IgD-negative memory B cell (primary cell): ENCODE measurements around the gene SVEP1. TPM values are rescaled to one million over a fixed set of nuclear protein-coding genes. Genes with fewer than 3 reads are reported as not detected.

Experiments used
- H3K27ac Mint-ChIP-seq, 3 donors: one replicate each; pipeline ENCODE4 v1.8.0; 2020 to 2022; ENCODE audit warnings: mild to moderate bottlenecking in 3 of 3, mixed read lengths in 3 of 3, moderate library complexity in 1 of 3
- H3K27me3 Mint-ChIP-seq: one replicate; pipeline ENCODE4 v1.8.0; 2021; ENCODE audit warnings: mixed read lengths
- H3K36me3 Mint-ChIP-seq: one replicate; pipeline ENCODE4 v1.8.0; 2020; ENCODE audit warnings: mild to moderate bottlenecking, mixed read lengths
- H3K4me1 Mint-ChIP-seq, 3 donors: one replicate each; pipeline ENCODE4 v1.8.0; 2020 to 2022; ENCODE audit warnings: mixed read lengths in 3 of 3, mild to moderate bottlenecking in 1 of 3
- H3K4me3 Mint-ChIP-seq, 4 donors: one replicate each; pipeline ENCODE4 v1.8.0; 2020 to 2022; ENCODE audit warnings: mild to moderate bottlenecking in 4 of 4, mixed read lengths in 4 of 4, moderate library complexity in 3 of 4
- H3K9me3 Mint-ChIP-seq, 3 donors: one replicate each; pipeline ENCODE4 v1.8.0; 2020 to 2021; ENCODE audit warnings: mixed read lengths in 3 of 3, mild to moderate bottlenecking in 1 of 3
- polyA plus RNA-seq: library from polyadenylated mRNA; unstranded; fragments of 300-500 nt; fragmentation: Illumina TruSeq; gene quantifications from one replicate; pipeline ENCODE4 v1.2.3, GENCODE V29; 2021

The SVEP1 gene
- polyA plus RNA-seq, 1 donor from 2014 or later: not detected

- Mint-ChIP-seq H3K4me3 (peak overlapping the region in 1 of 4 donors; percentile 9), H3K9me3 (peaks cover 5 to 10% (median 7%) of the 10 kb centered on the region in 3 donors), H3K27me3 (peaks cover 1% of the 10 kb centered on the region)
Measured at GRCh38 chr9:110592044-110592830, 12.7 kb upstream of the SVEP1 start.

GRCh38 chr9:110591526-110591925 is 12.0 kb upstream of the SVEP1 start:
- H3K4me3 Mint-ChIP-seq: peak overlapping the region in 1 of 4 donors; percentile 5
- peaks cover 6 to 9% (median 8%) of the 10 kb centered on the region in 3 donors for H3K9me3 Mint-ChIP-seq
- H3K27ac Mint-ChIP-seq: no peak overlapping the region
- peaks cover 3% of the 10 kb centered on the region for H3K36me3 Mint-ChIP-seq
- no peaks in the 10 kb centered on the region for H3K4me1 Mint-ChIP-seq
- H3K27me3 Mint-ChIP-seq: peaks cover 1% of the 10 kb centered on the region

More at GRCh38 chr9:110592044-110592830, 12.7 kb upstream of the SVEP1 start:
- Mint-ChIP-seq H3K4me1 (no peaks in the 10 kb centered on the region), H3K27ac (no peak overlapping the region), H3K36me3 (peaks cover 3% of the 10 kb centered on the region)

GRCh38 chr9:110590816-110591215 is 11.3 kb upstream of the SVEP1 start:
- no peak overlapping the region for H3K27ac Mint-ChIP-seq
- H3K4me1 Mint-ChIP-seq: no peaks in the 10 kb centered on the region
- peaks cover 3% of the 10 kb centered on the region for H3K36me3 Mint-ChIP-seq
- no peak overlapping the region for H3K4me3 Mint-ChIP-seq
- peaks cover 8 to 9% (median 8%) of the 10 kb centered on the region in 3 donors for H3K9me3 Mint-ChIP-seq
- H3K27me3 Mint-ChIP-seq: peaks cover 1% of the 10 kb centered on the region

DNA sequence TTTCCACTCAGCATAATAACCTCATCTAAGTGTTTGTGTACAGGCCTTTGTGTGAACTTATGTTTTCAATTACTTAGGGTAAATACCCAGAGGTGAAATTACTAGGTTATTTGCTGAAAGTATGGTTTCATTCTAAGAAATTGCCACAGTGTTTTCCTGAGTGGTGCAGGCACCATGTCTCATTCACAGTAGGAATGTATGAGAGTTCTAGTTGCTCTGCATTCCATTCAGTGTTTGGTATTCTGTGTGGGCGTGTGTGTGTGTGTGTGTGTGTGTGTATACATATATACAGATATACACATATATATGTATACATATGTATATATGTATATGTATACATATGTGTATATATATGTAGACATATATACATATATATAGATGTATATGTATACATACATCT is 8.8 kb upstream of the SVEP1 start:
- H3K27ac Mint-ChIP-seq: no peak overlapping the region
- H3K4me1 Mint-ChIP-seq: no peaks in the 10 kb centered on the region
- H3K36me3 Mint-ChIP-seq: peaks cover 3% of the 10 kb centered on the region
- no peak overlapping the region for H3K4me3 Mint-ChIP-seq
- no peaks in the 10 kb centered on the region for H3K27me3 Mint-ChIP-seq
- peaks cover 5 to 15% (median 8%) of the 10 kb centered on the region in 3 donors for H3K9me3 Mint-ChIP-seq

DNA sequence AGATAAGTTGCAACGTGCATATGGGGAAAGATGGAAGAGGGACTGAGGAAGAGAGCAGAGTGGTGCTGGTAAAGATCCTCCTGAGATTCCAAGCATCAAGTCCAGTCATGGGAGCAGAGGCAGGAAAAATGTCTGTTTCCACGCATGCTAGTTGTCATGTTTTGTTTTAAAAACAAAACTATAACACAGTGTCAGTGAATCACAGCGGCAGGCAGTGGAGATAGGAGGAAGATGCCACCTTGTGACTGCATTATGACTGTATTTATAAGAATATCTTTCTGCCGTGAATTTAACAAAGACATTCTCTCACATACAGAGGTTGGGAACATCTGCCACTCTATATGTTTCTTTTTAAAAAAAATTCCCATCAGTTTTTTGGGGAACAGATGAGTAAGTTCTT is 3.7 kb upstream of the SVEP1 start:
- peaks cover 26% of the 10 kb centered on the region for H3K27me3 Mint-ChIP-seq
- no peak overlapping the region for H3K4me3 Mint-ChIP-seq
- peaks cover 0 to 4% (median 1%) of the 10 kb centered on the region in 3 donors for H3K4me1 Mint-ChIP-seq
- H3K36me3 Mint-ChIP-seq: no peaks in the 10 kb centered on the region
- peaks cover 4 to 9% (median 7%) of the 10 kb centered on the region in 3 donors for H3K9me3 Mint-ChIP-seq
- H3K27ac Mint-ChIP-seq: no peak overlapping the region

DNA sequence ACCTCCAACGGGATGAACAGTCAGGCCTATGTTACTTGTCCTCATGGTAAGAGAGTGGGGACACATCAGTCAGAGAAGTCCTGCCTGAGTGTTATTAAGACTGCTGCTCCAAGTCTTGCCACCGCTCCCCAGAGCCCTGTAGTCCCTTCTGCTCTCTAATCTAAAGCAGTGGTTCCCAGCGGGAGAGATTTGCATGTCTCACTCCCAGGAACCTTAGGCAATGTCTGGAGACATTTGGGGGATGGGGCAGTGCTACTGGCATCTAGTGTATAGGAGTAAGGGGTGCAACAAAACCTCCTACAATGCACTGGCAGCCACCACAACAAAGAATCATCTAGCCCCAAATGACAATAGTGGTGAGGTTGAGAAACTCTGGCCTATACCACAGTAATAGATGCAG is 2.6 kb upstream of the SVEP1 start:
- Mint-ChIP-seq H3K4me1 (peaks cover 0 to 4% (median 1%) of the 10 kb centered on the region in 3 donors), H3K36me3 (no peaks in the 10 kb centered on the region), H3K9me3 (peaks cover 3 to 7% (median 6%) of the 10 kb centered on the region in 3 donors), H3K27me3 (peaks cover 27% of the 10 kb centered on the region), H3K4me3 (no peak overlapping the region), H3K27ac (no peak overlapping the region)

DNA sequence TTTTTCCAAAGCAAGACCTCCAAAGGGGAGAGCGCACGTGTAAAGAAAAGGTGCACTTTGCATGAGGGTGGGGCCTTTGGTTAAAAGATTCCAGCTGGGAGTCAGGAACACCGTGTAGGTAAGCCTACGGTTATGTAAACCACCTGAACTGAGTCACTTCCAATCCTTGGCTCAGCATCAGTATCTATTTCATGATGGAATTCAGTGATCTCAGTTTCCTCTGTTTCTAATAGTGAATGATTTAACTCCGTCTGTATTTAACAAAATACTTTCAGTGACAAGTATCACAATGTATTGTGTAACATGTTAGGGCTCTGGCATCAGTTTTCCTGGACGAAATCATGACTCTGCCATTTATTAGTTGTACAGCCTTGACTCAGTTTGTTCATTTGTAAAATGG is 1.3 kb upstream of the SVEP1 start:
- Mint-ChIP-seq H3K36me3 (no peaks in the 10 kb centered on the region), H3K27me3 (peaks cover 28% of the 10 kb centered on the region), H3K27ac (no peak overlapping the region), H3K4me1 (peaks cover 0 to 4% (median 1%) of the 10 kb centered on the region in 3 donors), H3K9me3 (peaks cover 2 to 6% (median 5%) of the 10 kb centered on the region in 3 donors), H3K4me3 (no peak overlapping the region)

- Mint-ChIP-seq H3K27ac (no peak overlapping the region), H3K36me3 (no peaks in the 10 kb centered on the region), H3K4me3 (peak overlapping the region in 1 of 4 donors; percentile 0), H3K4me1 (peaks cover 0 to 4% (median 1%) of the 10 kb centered on the region in 3 donors), H3K27me3 (peaks cover 28% of the 10 kb centered on the region), H3K9me3 (peaks cover 0 to 5% (median 2%) of the 10 kb centered on the region in 3 donors)
Measured at GRCh38 chr9:110579862-110580219, 300 bp upstream of the SVEP1 start.

GRCh38 chr9:110578575-110579033 is 937 bp downstream of the SVEP1 start:
- H3K36me3 Mint-ChIP-seq: no peaks in the 10 kb centered on the region
- peaks cover 0 to 5% (median 2%) of the 10 kb centered on the region in 3 donors for H3K9me3 Mint-ChIP-seq
- peak overlapping the region in 1 of 4 donors; percentile 57 for H3K4me3 Mint-ChIP-seq
- H3K4me1 Mint-ChIP-seq: peaks cover 0 to 4% (median 1%) of the 10 kb centered on the region in 3 donors
- H3K27me3 Mint-ChIP-seq: peaks cover 28% of the 10 kb centered on the region
- H3K27ac Mint-ChIP-seq: no peak overlapping the region

- Mint-ChIP-seq H3K4me1 (peaks cover 0 to 4% (median 1%) of the 10 kb centered on the region in 3 donors), H3K27ac (no peak overlapping the region), H3K4me3 (no peak overlapping the region), H3K9me3 (peaks cover 0 to 3% (median 2%) of the 10 kb centered on the region in 3 donors), H3K27me3 (peaks cover 25% of the 10 kb centered on the region), H3K36me3 (no peaks in the 10 kb centered on the region)
Measured at GRCh38 chr9:110575945-110576344, 3.6 kb downstream of the SVEP1 start.

DNA sequence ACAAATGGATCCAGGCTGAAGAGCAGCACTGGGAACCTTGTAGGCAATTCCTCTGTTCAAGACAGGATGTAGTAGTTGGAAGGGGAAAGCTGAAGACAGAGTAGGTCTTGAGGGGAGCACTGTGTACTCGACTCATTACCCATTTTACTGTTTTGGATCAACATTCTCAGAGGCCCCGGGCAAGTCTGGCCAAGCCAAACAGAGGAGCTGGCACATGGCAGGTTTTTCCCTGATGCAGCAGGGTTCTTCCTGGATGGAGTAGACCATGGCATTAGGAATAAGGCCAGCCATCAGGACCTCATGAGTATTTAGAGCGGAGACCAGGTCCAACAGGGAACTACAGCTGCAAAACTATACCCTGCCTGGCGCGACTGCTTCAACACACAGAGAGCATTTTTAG is 4.4 kb downstream of the SVEP1 start:
- Mint-ChIP-seq H3K27ac (no peak overlapping the region), H3K27me3 (peaks cover 17% of the 10 kb centered on the region), H3K4me3 (no peak overlapping the region), H3K4me1 (peaks cover 0 to 4% (median 1%) of the 10 kb centered on the region in 3 donors), H3K9me3 (peaks cover 0 to 3% (median 2%) of the 10 kb centered on the region in 3 donors), H3K36me3 (no peaks in the 10 kb centered on the region)

GRCh38 chr9:110573305-110573704 is 6.2 kb downstream of the SVEP1 start:
- no peak overlapping the region for H3K4me3 Mint-ChIP-seq
- H3K27me3 Mint-ChIP-seq: peaks cover 3% of the 10 kb centered on the region
- H3K27ac Mint-ChIP-seq: no peak overlapping the region
- no peaks in the 10 kb centered on the region for H3K36me3 Mint-ChIP-seq
- H3K4me1 Mint-ChIP-seq: no peaks in the 10 kb centered on the region
- H3K9me3 Mint-ChIP-seq: peaks cover 0 to 2% (median 0%) of the 10 kb centered on the region in 3 donors

DNA sequence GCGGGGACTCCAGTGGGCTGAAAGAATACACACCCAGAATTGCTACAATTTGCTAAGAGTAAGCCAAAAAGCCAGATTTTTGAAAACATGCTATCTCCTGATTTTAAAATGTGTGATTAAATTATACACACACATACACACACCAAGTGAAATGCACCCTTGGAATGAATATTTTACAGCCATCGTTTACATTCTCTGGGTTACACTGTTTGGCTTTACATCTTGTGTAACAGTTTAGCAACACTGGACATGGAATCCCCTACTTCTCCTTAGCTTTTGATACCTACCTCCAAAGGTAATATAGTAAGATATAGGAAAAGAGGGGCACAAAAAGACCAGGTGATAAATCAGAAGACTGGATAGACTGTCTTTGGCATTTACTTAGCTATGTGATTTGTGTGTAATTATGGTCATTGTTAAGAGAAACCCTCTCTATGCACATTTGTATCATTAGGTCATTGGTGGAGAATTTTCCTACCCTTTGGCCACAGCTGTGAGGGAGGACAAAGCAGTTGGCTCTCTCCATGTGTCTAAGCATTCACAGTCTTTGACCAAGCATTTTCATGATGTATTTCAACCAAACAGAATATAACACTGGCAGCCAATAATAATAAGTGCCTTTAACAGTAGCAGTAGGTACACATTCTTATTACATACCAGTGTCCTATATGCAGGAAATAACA is 7.6 kb downstream of the SVEP1 start:
- H3K9me3 Mint-ChIP-seq: no peaks in the 10 kb centered on the region
- H3K4me1 Mint-ChIP-seq: no peaks in the 10 kb centered on the region
- no peak overlapping the region for H3K4me3 Mint-ChIP-seq
- H3K36me3 Mint-ChIP-seq: no peaks in the 10 kb centered on the region
- no peaks in the 10 kb centered on the region for H3K27me3 Mint-ChIP-seq
- H3K27ac Mint-ChIP-seq: no peak overlapping the region

DNA sequence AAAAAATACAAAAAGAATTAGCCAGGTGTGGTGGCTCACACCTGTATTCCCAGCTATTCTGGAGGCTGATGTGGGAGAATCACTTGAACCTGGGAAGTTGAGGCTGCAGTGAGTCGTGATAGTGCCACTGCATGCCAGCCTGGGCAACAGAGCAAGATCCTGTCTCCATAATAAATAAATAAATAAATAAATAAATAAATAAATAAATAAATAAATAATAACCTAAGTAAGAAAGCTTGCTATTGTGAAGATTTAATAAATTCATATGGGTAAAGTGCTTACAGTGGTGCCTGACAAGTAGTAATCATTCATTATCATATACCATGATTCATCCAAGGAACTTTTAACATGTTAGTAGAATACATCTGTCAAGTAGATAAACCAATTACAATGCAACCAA is 13.4 kb downstream of the SVEP1 start:
- Mint-ChIP-seq H3K36me3 (no peaks in the 10 kb centered on the region), H3K4me3 (no peak overlapping the region), H3K4me1 (no peaks in the 10 kb centered on the region), H3K27ac (no peak overlapping the region), H3K27me3 (no peaks in the 10 kb centered on the region), H3K9me3 (peaks cover 0 to 1% (median 0%) of the 10 kb centered on the region in 3 donors)

- Mint-ChIP-seq H3K9me3 (peaks cover 0 to 2% (median 1%) of the 10 kb centered on the region in 3 donors), H3K4me3 (no peak overlapping the region), H3K4me1 (no peaks in the 10 kb centered on the region), H3K27ac (no peak overlapping the region), H3K27me3 (no peaks in the 10 kb centered on the region), H3K36me3 (no peaks in the 10 kb centered on the region)
Measured at GRCh38 chr9:110561826-110562225, 17.7 kb downstream of the SVEP1 start.
